Mucosa of stomach (tissue), 1 donor: ENCODE data around the gene SRGAP2B.
"Not testable (repeated sequence)": the region's sequence is repeated elsewhere in the genome, so short reads cannot be mapped to it uniquely, and the experiment has no call there.

Source experiments
- H3K27me3 ChIP-seq: one replicate; pipeline ENCODE4 v1.7.0; 2013; ENCODE audit warnings: mild to moderate bottlenecking, low read length; ENCODE audit not compliant: control insufficient read depth, insufficient read depth
- H3K36me3 ChIP-seq: one replicate; pipeline ENCODE4 v1.7.0; 2013; ENCODE audit warnings: low read length; ENCODE audit not compliant: control insufficient read depth, insufficient read depth
- H3K4me1 ChIP-seq: one replicate; pipeline ENCODE4 v1.7.0; 2013; ENCODE audit warnings: mild to moderate bottlenecking, low read length; ENCODE audit not compliant: control insufficient read depth, insufficient read depth
- H3K4me3 ChIP-seq: one replicate; pipeline ENCODE4 v1.7.0; 2013; ENCODE audit warnings: low read length
- H3K9ac ChIP-seq: one replicate; pipeline ENCODE4 v1.7.0; 2013; ENCODE audit warnings: mild to moderate bottlenecking, low read length, moderate library complexity
- H3K9me3 ChIP-seq: one replicate; pipeline ENCODE4 v1.7.0; 2013; ENCODE audit warnings: mild to moderate bottlenecking, low read length, moderate library complexity; ENCODE audit not compliant: control insufficient read depth
- donor health status: Pancreatic carcinoma.

SRGAP2B gene

GRCh38 chr1:144998134-144998980 lies 96.8 kb downstream of the SRGAP2B start:
- not testable (repeated sequence) for H3K27me3 ChIP-seq, H3K9ac ChIP-seq, H3K36me3 ChIP-seq, H3K9me3 ChIP-seq, H3K4me1 ChIP-seq, H3K4me3 ChIP-seq

- not testable (repeated sequence) for H3K36me3 ChIP-seq, H3K9ac ChIP-seq, H3K27me3 ChIP-seq, H3K4me3 ChIP-seq, H3K4me1 ChIP-seq, H3K9me3 ChIP-seq
These were observed 99.2 kb downstream of the SRGAP2B start for GRCh38 chr1:144995833-144996410.

GRCh38 chr1:144992915-144993314 lies 102.2 kb downstream of the SRGAP2B start:
- H3K4me3 ChIP-seq, H3K4me1 ChIP-seq, H3K9me3 ChIP-seq, H3K9ac ChIP-seq, H3K27me3 ChIP-seq, H3K36me3 ChIP-seq: not testable (repeated sequence)

GRCh38 chr1:144990611-144991010 lies 104.5 kb downstream of the SRGAP2B start:
- H3K9me3 ChIP-seq, H3K4me1 ChIP-seq, H3K36me3 ChIP-seq, H3K4me3 ChIP-seq, H3K27me3 ChIP-seq, H3K9ac ChIP-seq: not testable (repeated sequence)

- not testable (repeated sequence) for H3K36me3 ChIP-seq, H3K4me1 ChIP-seq, H3K9ac ChIP-seq, H3K9me3 ChIP-seq, H3K4me3 ChIP-seq, H3K27me3 ChIP-seq
These were observed 108.0 kb downstream of the SRGAP2B start for GRCh38 chr1:144987131-144987530.

GRCh38 chr1:144986171-144986860 lies 108.8 kb downstream of the SRGAP2B start:
- H3K4me3 ChIP-seq, H3K9ac ChIP-seq, H3K36me3 ChIP-seq, H3K27me3 ChIP-seq, H3K4me1 ChIP-seq, H3K9me3 ChIP-seq: not testable (repeated sequence)

GRCh38 chr1:144985550-144986170 lies 109.5 kb downstream of the SRGAP2B start:
- not testable (repeated sequence) for H3K9ac ChIP-seq, H3K4me3 ChIP-seq, H3K27me3 ChIP-seq, H3K9me3 ChIP-seq, H3K4me1 ChIP-seq, H3K36me3 ChIP-seq

GRCh38 chr1:144982802-144983525 lies 112.2 kb downstream of the SRGAP2B start:
- H3K27me3 ChIP-seq, H3K9me3 ChIP-seq, H3K36me3 ChIP-seq, H3K4me1 ChIP-seq, H3K9ac ChIP-seq, H3K4me3 ChIP-seq: not testable (repeated sequence)

GRCh38 chr1:144981157-144981556 lies 114.0 kb downstream of the SRGAP2B start:
- H3K9me3 ChIP-seq, H3K9ac ChIP-seq, H3K4me3 ChIP-seq, H3K27me3 ChIP-seq, H3K4me1 ChIP-seq, H3K36me3 ChIP-seq: not testable (repeated sequence)

- H3K4me3 ChIP-seq, H3K27me3 ChIP-seq, H3K9ac ChIP-seq, H3K36me3 ChIP-seq, H3K4me1 ChIP-seq, H3K9me3 ChIP-seq: not testable (repeated sequence)
These were observed 115.0 kb downstream of the SRGAP2B start for GRCh38 chr1:144979960-144980595.

GRCh38 chr1:144977856-144978255 lies 117.3 kb downstream of the SRGAP2B start:
- H3K9me3 ChIP-seq, H3K4me1 ChIP-seq, H3K4me3 ChIP-seq, H3K9ac ChIP-seq, H3K36me3 ChIP-seq, H3K27me3 ChIP-seq: not testable (repeated sequence)
